ENCODE results near the gene RPAP2. TPM values are rescaled to one million over a fixed set of nuclear protein-coding genes. Genes with fewer than 3 reads are reported as not detected.

Gene RPAP2
- total and polyA plus RNA-seq, 2 of the 8 experiments (the other 6 are each of a cell fraction or from before 2014, with no cell fraction given) = 7.9 to 28.4 TPM

- no peak for TF ChIP-seq TEAD4 (IDR thresholded peaks at IDR 0.05; ENCODE audit: low read depth, low read length)
- TF ChIP-seq POLR2AphosphoS5 (IDR thresholded peaks at IDR 0.05; ENCODE audit: low read depth, low read length) = no peak
- no peak for TF ChIP-seq HDAC6 (IDR thresholded peaks at IDR 0.05; ENCODE audit: low read depth, low read length)
- TF ChIP-seq GTF2F1 (IDR thresholded peaks at IDR 0.05; ENCODE audit: borderline replicate concordance, low read depth, low read length) = no peak
Measured at GRCh38 chr1:92410706-92411105, 111.8 kb downstream of the RPAP2 start (continued).

Measured in H1 (cell line).